Keratinocyte (primary cell): ENCODE measurements around the gene NOS1. TPM values are rescaled to one million over a fixed set of nuclear protein-coding genes. Genes with fewer than 3 reads are reported as not detected.

ENCODE experiments used
- DNase-seq: peaks from one replicate; pipeline ENCODE4 v3.0.0-alpha.2; 2011; ENCODE audit warnings: low read depth, missing footprints, low spot score
- FAIRE-seq: peaks from 2 replicates; lab custom pipeline; 2011; peaks lifted over from hg19 to GRCh38; lab: Jason Lieb, UNC
- H2AFZ ChIP-seq: 2 replicates; pipeline ENCODE4 v1.6.0; 2012; ENCODE audit warnings: low read length, control low read depth, inconsistent platforms; ENCODE audit not compliant: control insufficient read depth
- H3K27ac ChIP-seq: 2 replicates; pipeline ENCODE4 v1.5.1; 2011; ENCODE audit warnings: low read length; ENCODE audit not compliant: control insufficient read depth, insufficient read depth
- H3K27me3 ChIP-seq: 3 replicates; pipeline ENCODE4 v1.6.0; 2011; ENCODE audit warnings: low read length; ENCODE audit not compliant: control insufficient read depth, insufficient read depth; ENCODE audit errors: extremely low read depth
- H3K36me3 ChIP-seq, 2 experiments: 2 replicates in 1 of 2; 3 replicates in 1 of 2; pipeline ENCODE4 v1.5.1; 2011; ENCODE audit warnings: low read length in 2 of 2, mild to moderate bottlenecking in 1 of 2; ENCODE audit not compliant: control insufficient read depth in 2 of 2, insufficient read depth in 2 of 2; ENCODE audit errors: extremely low read depth in 1 of 2
- H3K4me1 ChIP-seq: 3 replicates; pipeline ENCODE4 v1.5.1; 2011; ENCODE audit warnings: low read length; ENCODE audit not compliant: control insufficient read depth, insufficient read depth; ENCODE audit errors: extremely low read depth
- H3K4me2 ChIP-seq: 3 replicates; pipeline ENCODE4 v1.6.0; 2011; ENCODE audit warnings: low read depth, low read length; ENCODE audit not compliant: control insufficient read depth, insufficient read depth; ENCODE audit errors: extremely low read depth
- H3K4me3 ChIP-seq, 3 experiments: fragments of 200-600 bp in 1 of 3; sonication (generic) in 1 of 3; 2 replicates in 2 of 3; 3 replicates in 1 of 3; pipeline ENCODE4 v1.5.1; 2011 to 2016; ENCODE audit warnings: low read length in 3 of 3, mild to moderate bottlenecking in 3 of 3, control low read depth in 2 of 3, inconsistent platforms in 1 of 3, low read depth in 1 of 3, mixed read lengths in 1 of 3, mixed run types in 1 of 3, moderate library complexity in 1 of 3; ENCODE audit not compliant: control insufficient read depth in 2 of 3, insufficient read depth in 2 of 3; ENCODE audit errors: extremely low read depth in 1 of 3
- H3K79me2 ChIP-seq: 2 replicates; pipeline ENCODE4 v1.6.0; 2012; ENCODE audit warnings: low read length; ENCODE audit not compliant: control insufficient read depth, insufficient read depth
- H3K9ac ChIP-seq: 3 replicates; pipeline ENCODE4 v1.6.0; 2011; ENCODE audit warnings: low read length; ENCODE audit not compliant: control insufficient read depth, insufficient read depth; ENCODE audit errors: extremely low read depth
- H3K9me1 ChIP-seq: 3 replicates; pipeline ENCODE4 v1.6.0; 2011; ENCODE audit warnings: low read length; ENCODE audit not compliant: control insufficient read depth, insufficient read depth; ENCODE audit errors: extremely low read depth
- H3K9me3 ChIP-seq: 2 replicates; pipeline ENCODE4 v1.5.1; 2012; ENCODE audit warnings: low read depth, low read length; ENCODE audit not compliant: control insufficient read depth
- H4K20me1 ChIP-seq: 3 replicates; pipeline ENCODE4 v1.6.0; 2011; ENCODE audit warnings: low read length; ENCODE audit not compliant: control insufficient read depth, insufficient read depth; ENCODE audit errors: extremely low read depth
- EZH2 ChIP-seq: IDR thresholded peaks from one replicate; pipeline ENCODE4 v1.6.1; 2012; ENCODE audit warnings: inconsistent platforms, mild to moderate bottlenecking, low read length, moderate library complexity
- dilution Hi-C: fragments of 300-500 bp; cut with MboI; formaldehyde crosslinking; loops from one replicate; pipeline ENCODE4 v1.7.0; 2020; ENCODE audit warnings: low sequenced_read_pairs; ENCODE audit not compliant: extremely low pct_ligation_motif_present
- polyA plus RNA-seq, 5 experiments: library from polyadenylated mRNA; depleted of rRNA in 3 of 5; stranded (reverse) in 3 of 5; stranded (forward) in 1 of 5; unstranded in 1 of 5; fragments of >200 nt; gene quantifications; 1 replicate in 1 of 5; 2 replicates in 3 of 5; 3 replicates in 1 of 5; pipeline versions ENCODE4 v1.2.1 to v1.2.3, GENCODE V29; 2011 to 2012; ENCODE audit warnings: missing spikeins in 2 of 5, low read depth in 1 of 5, low replicate concordance in 1 of 5
- TF ChIP-seq, protein P1 (sequence below), 3 experiments: IDR thresholded peaks in 1 of 3; conservative IDR thresholded peaks in 1 of 3; optimal IDR thresholded peaks in 1 of 3; 2 replicates in 2 of 3; 3 replicates in 1 of 3; pipeline versions ENCODE3 to v1.5.1; 2011; ENCODE audit warnings: low read length in 3 of 3, mild to moderate bottlenecking in 3 of 3, moderate library complexity in 2 of 3, control low read depth in 1 of 3, inconsistent platforms in 1 of 3; ENCODE audit not compliant: insufficient read depth in 2 of 3; ENCODE audit errors: extremely low read depth in 1 of 3

The NOS1 gene
- polyA plus RNA-seq, 1 donor (not counting 4 experiments of a cell fraction or from before 2014, with no cell fraction given): 5.6 TPM

DNA sequence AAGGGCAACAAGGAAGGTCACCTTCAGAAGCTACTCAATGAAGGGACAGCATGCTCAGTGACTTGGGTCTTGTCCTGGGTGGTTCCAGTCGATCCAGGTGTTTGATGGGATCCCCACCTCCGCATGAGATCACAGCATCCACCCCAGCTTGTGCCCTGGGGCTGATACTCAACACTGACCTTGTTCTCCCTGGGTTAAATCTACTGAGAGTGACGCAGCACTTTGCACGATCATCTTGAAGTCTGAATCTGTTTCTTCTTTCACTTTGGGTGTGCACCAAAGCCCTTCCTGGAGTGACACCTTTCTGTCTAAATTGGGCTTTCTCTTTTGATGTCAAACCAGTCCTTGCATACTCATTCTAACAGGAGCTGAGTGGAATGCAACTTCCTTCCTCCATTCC lies 13.8 kb downstream of the NOS1 start:
- Histone ChIP-seq H3K9me1 (no peaks in the 10 kb centered on the region), H3K27ac (peak overlapping the region; percentile 77), H2AFZ (no peak overlapping the region), H3K4me1 (peaks cover 70% of the 10 kb centered on the region), H3K9ac (peak overlapping the region; percentile 48), H3K9me3 (no peaks in the 10 kb centered on the region), H3K27me3 (no peaks in the 10 kb centered on the region), H4K20me1 (no peaks in the 10 kb centered on the region), H3K79me2 (peaks cover 18% of the 10 kb centered on the region), H3K36me3 (no peaks in the 10 kb centered on the region), H3K4me2 (peak overlapping the region; percentile 65), H3K4me3 (peak overlapping the region in 1 of 3 experiments; percentile 52)
- TF ChIP-seq, protein P1, sequence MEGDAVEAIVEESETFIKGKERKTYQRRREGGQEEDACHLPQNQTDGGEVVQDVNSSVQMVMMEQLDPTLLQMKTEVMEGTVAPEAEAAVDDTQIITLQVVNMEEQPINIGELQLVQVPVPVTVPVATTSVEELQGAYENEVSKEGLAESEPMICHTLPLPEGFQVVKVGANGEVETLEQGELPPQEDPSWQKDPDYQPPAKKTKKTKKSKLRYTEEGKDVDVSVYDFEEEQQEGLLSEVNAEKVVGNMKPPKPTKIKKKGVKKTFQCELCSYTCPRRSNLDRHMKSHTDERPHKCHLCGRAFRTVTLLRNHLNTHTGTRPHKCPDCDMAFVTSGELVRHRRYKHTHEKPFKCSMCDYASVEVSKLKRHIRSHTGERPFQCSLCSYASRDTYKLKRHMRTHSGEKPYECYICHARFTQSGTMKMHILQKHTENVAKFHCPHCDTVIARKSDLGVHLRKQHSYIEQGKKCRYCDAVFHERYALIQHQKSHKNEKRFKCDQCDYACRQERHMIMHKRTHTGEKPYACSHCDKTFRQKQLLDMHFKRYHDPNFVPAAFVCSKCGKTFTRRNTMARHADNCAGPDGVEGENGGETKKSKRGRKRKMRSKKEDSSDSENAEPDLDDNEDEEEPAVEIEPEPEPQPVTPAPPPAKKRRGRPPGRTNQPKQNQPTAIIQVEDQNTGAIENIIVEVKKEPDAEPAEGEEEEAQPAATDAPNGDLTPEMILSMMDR (optimal IDR thresholded peaks at IDR 0.05 in 1 of 3, IDR thresholded peaks at IDR 0.05 in 1 of 3, conservative IDR thresholded peaks at IDR 0.05 in 1 of 3; ENCODE audit: extremely low read depth in 1 of 3, insufficient read depth in 2 of 3, low read length in 3 of 3): no peak
- no peak for TF ChIP-seq EZH2
- dilution Hi-C loops: no loop called here
- DNase-seq (peak; percentile 94), FAIRE-seq (peak; percentile 94)

DNA sequence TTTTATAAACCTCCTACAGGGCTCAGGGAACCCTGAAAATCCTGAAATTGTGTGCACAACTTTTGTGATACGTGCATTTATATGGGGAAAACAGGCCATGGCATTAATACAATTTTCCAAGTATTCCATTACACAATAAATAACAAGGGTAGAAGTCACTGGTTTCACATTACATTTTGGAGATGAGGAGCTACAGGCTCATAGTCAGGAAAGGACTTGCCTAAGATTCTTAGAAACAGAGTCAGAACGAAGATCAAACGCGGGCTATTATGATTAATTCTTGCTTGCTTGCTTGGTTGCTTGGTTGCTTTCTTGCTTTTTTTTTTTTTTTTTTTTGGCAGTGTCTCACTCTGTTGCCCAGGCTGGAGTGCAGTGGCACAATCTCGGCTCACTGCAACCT lies 16.7 kb downstream of the NOS1 start:
- Histone ChIP-seq H3K4me2 (peak overlapping the region; percentile 46), H4K20me1 (no peaks in the 10 kb centered on the region), H3K27ac (peak overlapping the region; percentile 79), H3K9ac (peak overlapping the region; percentile 42), H3K9me1 (no peaks in the 10 kb centered on the region), H3K4me3 (no peak overlapping the region), H3K27me3 (no peaks in the 10 kb centered on the region), H3K4me1 (peaks cover 58% of the 10 kb centered on the region), H3K9me3 (no peaks in the 10 kb centered on the region), H3K36me3 (no peaks in the 10 kb centered on the region), H2AFZ (no peak overlapping the region), H3K79me2 (peaks cover 10% of the 10 kb centered on the region)
- FAIRE-seq (peak; percentile 80), DNase-seq (no peak)
- TF ChIP-seq, protein P1 (optimal IDR thresholded peaks at IDR 0.05 in 1 of 3, IDR thresholded peaks at IDR 0.05 in 1 of 3, conservative IDR thresholded peaks at IDR 0.05 in 1 of 3; ENCODE audit: extremely low read depth in 1 of 3, insufficient read depth in 2 of 3, low read length in 3 of 3): no peak
- TF ChIP-seq EZH2: no peak
- dilution Hi-C loops: no loop called here
